Subcutaneous abdominal adipose tissue (tissue), 5 donors: ENCODE data around the gene FAM83E.
A peak's percentile ranks its signal among the peaks of the same experiment; 100 is the strongest.

Experiments used
- H3K27ac ChIP-seq: one replicate; pipeline ENCODE4 v1.7.0; 2013; ENCODE audit warnings: low read depth, mild to moderate bottlenecking, inconsistent platforms, low read length, moderate library complexity
- H3K27me3 ChIP-seq, 5 donors: one replicate each; pipeline ENCODE4 v1.7.0; 2013; ENCODE audit warnings: low read length in 5 of 5, inconsistent platforms in 1 of 5; ENCODE audit not compliant: control insufficient read depth in 5 of 5, insufficient read depth in 4 of 5
- H3K36me3 ChIP-seq, 5 donors: one replicate each; pipeline ENCODE4 v1.7.0; 2013; ENCODE audit warnings: low read length in 5 of 5; ENCODE audit not compliant: control insufficient read depth in 5 of 5, insufficient read depth in 5 of 5
- H3K4me1 ChIP-seq, 5 donors: one replicate each; pipeline ENCODE4 v1.7.0; 2013; ENCODE audit warnings: low read length in 5 of 5, mild to moderate bottlenecking in 3 of 5, moderate library complexity in 1 of 5; ENCODE audit not compliant: control insufficient read depth in 5 of 5, insufficient read depth in 5 of 5
- H3K4me3 ChIP-seq, 5 donors: one replicate each; pipeline ENCODE4 v1.7.0; 2013; ENCODE audit warnings: low read length in 5 of 5, low read depth in 1 of 5
- H3K9ac ChIP-seq, 5 donors: one replicate each; pipeline ENCODE4 v1.7.0; 2013; ENCODE audit warnings: low read length in 5 of 5, mild to moderate bottlenecking in 4 of 5, moderate library complexity in 3 of 5
- H3K9me3 ChIP-seq, 5 donors: one replicate each; pipeline ENCODE4 v1.7.0; 2013; ENCODE audit warnings: low read length in 5 of 5; ENCODE audit not compliant: control insufficient read depth in 5 of 5
- donor health status: healthy.
- donor health status: healthy.
- donor health status: healthy.
- donor health status: healthy.
- donor health status: healthy.

The FAM83E gene

GRCh38 chr19:48629599-48630295 is 14.9 kb upstream of the FAM83E start:
- no peak overlapping the region for H3K9ac ChIP-seq
- no peaks in the 10 kb centered on the region for H3K9me3 ChIP-seq
- H3K4me1 ChIP-seq, result peaks cover 6 to 67% (median 44%) of the 10 kb centered on the region in 5 donors
- no peaks in the 10 kb centered on the region for H3K27me3 ChIP-seq
- peak overlapping the region; percentile 41 for H3K27ac ChIP-seq
- H3K36me3 ChIP-seq, result peaks cover 0 to 39% (median 13%) of the 10 kb centered on the region in 5 donors
- no peak overlapping the region for H3K4me3 ChIP-seq

- H3K9me3 ChIP-seq, result no peaks in the 10 kb centered on the region
- no peak overlapping the region for H3K9ac ChIP-seq
- H3K36me3 ChIP-seq, result peaks cover 0 to 39% (median 13%) of the 10 kb centered on the region in 5 donors
- no peak overlapping the region for H3K27ac ChIP-seq
- H3K4me1 ChIP-seq, result peaks cover 5 to 68% (median 44%) of the 10 kb centered on the region in 5 donors
- no peaks in the 10 kb centered on the region for H3K27me3 ChIP-seq
- H3K4me3 ChIP-seq, result no peak overlapping the region
Observed at GRCh38 chr19:48629297-48629598, 14.4 kb upstream of the FAM83E start.

- Histone ChIP-seq H3K36me3 (peaks cover 0 to 39% (median 13%) of the 10 kb centered on the region in 5 donors), H3K27ac (no peak overlapping the region), H3K9ac (no peak overlapping the region), H3K4me3 (no peak overlapping the region), H3K4me1 (peaks cover 4 to 66% (median 42%) of the 10 kb centered on the region in 5 donors), H3K27me3 (no peaks in the 10 kb centered on the region), H3K9me3 (no peaks in the 10 kb centered on the region)
Observed at GRCh38 chr19:48628486-48629296, 13.8 kb upstream of the FAM83E start.

- Histone ChIP-seq H3K27ac (no peak overlapping the region), H3K4me1 (peaks cover 8 to 66% (median 41%) of the 10 kb centered on the region in 5 donors), H3K9me3 (no peaks in the 10 kb centered on the region), H3K27me3 (no peaks in the 10 kb centered on the region), H3K9ac (no peak overlapping the region), H3K4me3 (no peak overlapping the region), H3K36me3 (peaks cover 0 to 39% (median 13%) of the 10 kb centered on the region in 5 donors)
Observed at GRCh38 chr19:48627865-48628314, 13.0 kb upstream of the FAM83E start.

GRCh38 chr19:48627201-48627864 is 12.5 kb upstream of the FAM83E start:
- Histone ChIP-seq H3K9ac (no peak overlapping the region), H3K27ac (no peak overlapping the region), H3K9me3 (no peaks in the 10 kb centered on the region), H3K4me3 (no peak overlapping the region), H3K4me1 (peaks cover 6 to 67% (median 37%) of the 10 kb centered on the region in 5 donors), H3K36me3 (peaks cover 0 to 34% (median 8%) of the 10 kb centered on the region in 5 donors), H3K27me3 (no peaks in the 10 kb centered on the region)

GRCh38 chr19:48625891-48626327 is 11.0 kb upstream of the FAM83E start:
- Histone ChIP-seq H3K9ac (no peak overlapping the region), H3K27ac (no peak overlapping the region), H3K27me3 (no peaks in the 10 kb centered on the region), H3K4me1 (peaks cover 6 to 62% (median 36%) of the 10 kb centered on the region in 5 donors), H3K36me3 (peaks cover 0 to 26% (median 3%) of the 10 kb centered on the region in 5 donors), H3K4me3 (no peak overlapping the region), H3K9me3 (no peaks in the 10 kb centered on the region)

GRCh38 chr19:48624791-48625723 is 10.2 kb upstream of the FAM83E start:
- Histone ChIP-seq H3K27ac (no peak overlapping the region), H3K9ac (peak overlapping the region in 2 of 5 donors; percentile 59 to 76), H3K4me1 (peaks cover 6 to 57% (median 31%) of the 10 kb centered on the region in 5 donors), H3K9me3 (no peaks in the 10 kb centered on the region), H3K4me3 (peak overlapping the region in 4 of 5 donors; percentile 47 to 63 (median 53)), H3K27me3 (no peaks in the 10 kb centered on the region), H3K36me3 (peaks cover 0 to 21% (median 2%) of the 10 kb centered on the region in 5 donors)

- peaks cover 0 to 11% (median 2%) of the 10 kb centered on the region in 5 donors for H3K36me3 ChIP-seq
- peaks cover 7 to 57% (median 37%) of the 10 kb centered on the region in 5 donors for H3K4me1 ChIP-seq
- H3K27ac ChIP-seq, result peak overlapping the region; percentile 65
- H3K27me3 ChIP-seq, result no peaks in the 10 kb centered on the region
- peak overlapping the region in 3 of 5 donors; percentile 34 to 76 (median 65) for H3K9ac ChIP-seq
- no peaks in the 10 kb centered on the region for H3K9me3 ChIP-seq
- peak overlapping the region; percentile 53 to 64 (median 60) for H3K4me3 ChIP-seq
Observed at GRCh38 chr19:48624067-48624594, 9.3 kb upstream of the FAM83E start.

GRCh38 chr19:48623556-48624066 is 8.7 kb upstream of the FAM83E start:
- Histone ChIP-seq H3K27ac (peak overlapping the region; percentile 65), H3K9ac (peak overlapping the region; percentile 0 to 68 (median 34)), H3K4me1 (peaks cover 8 to 54% (median 37%) of the 10 kb centered on the region in 5 donors), H3K4me3 (peak overlapping the region; percentile 32 to 64 (median 59)), H3K27me3 (no peaks in the 10 kb centered on the region), H3K9me3 (no peaks in the 10 kb centered on the region), H3K36me3 (peaks cover 0 to 11% (median 2%) of the 10 kb centered on the region in 5 donors)
